Measurements from ENCODE around the gene TRAPPC5. TPM values are rescaled to one million over a fixed set of nuclear protein-coding genes. Genes with fewer than 3 reads are reported as not detected.

TRAPPC5 gene
- total RNA-seq, 1 donor from 2014 or later = 142 TPM

DNA sequence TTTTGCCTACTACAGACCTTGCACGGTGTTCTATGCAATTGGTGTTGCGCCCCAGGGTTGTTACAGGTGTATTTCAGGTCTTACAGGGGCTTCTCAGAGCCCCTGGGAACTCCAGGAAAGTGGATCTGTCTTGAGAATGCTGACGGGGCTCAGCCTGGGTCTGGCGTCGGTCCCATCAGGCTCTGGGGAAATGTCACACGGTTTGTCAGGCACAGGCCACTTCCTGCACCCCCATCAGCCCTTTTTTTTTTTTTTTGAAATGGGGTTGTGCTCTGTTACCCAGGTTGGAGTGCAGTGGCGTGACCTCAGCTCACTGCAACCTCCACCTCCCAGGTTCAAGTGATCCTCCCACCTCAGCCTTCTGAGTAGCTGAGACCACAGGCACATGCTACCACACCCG, 38.0 kb downstream of the TRAPPC5 start:
- H3K4me1 Mint-ChIP-seq (ENCODE audit: low read depth, unreplicated experiment) = peaks cover 20% of the 10 kb centered on the region
- no peak overlapping the region for H3K27ac Mint-ChIP-seq (ENCODE audit: unreplicated experiment)
- TF ChIP-seq CTCF (IDR thresholded peaks at IDR 0.05; ENCODE audit: partially characterized antibody, unreplicated experiment) = no peak
- H3K36me3 Mint-ChIP-seq (ENCODE audit: unreplicated experiment) = no peaks in the 10 kb centered on the region
- peaks cover 16% of the 10 kb centered on the region for H3K27me3 Mint-ChIP-seq (ENCODE audit: unreplicated experiment)
- peaks cover 22% of the 10 kb centered on the region for H3K9me3 Mint-ChIP-seq (ENCODE audit: unreplicated experiment)
- H3K4me3 Mint-ChIP-seq (ENCODE audit: unreplicated experiment) = no peak overlapping the region
- no peak for DNase-seq

- peak overlapping the region; percentile 26 for H3K4me3 Mint-ChIP-seq (ENCODE audit: unreplicated experiment)
- H3K4me1 Mint-ChIP-seq (ENCODE audit: low read depth, unreplicated experiment) = peaks cover 20% of the 10 kb centered on the region
- DNase-seq = no peak
- peak overlapping the region; percentile 59 for H3K27ac Mint-ChIP-seq (ENCODE audit: unreplicated experiment)
- H3K27me3 Mint-ChIP-seq (ENCODE audit: unreplicated experiment) = peaks cover 16% of the 10 kb centered on the region
- H3K9me3 Mint-ChIP-seq (ENCODE audit: unreplicated experiment) = peaks cover 24% of the 10 kb centered on the region
- no peaks in the 10 kb centered on the region for H3K36me3 Mint-ChIP-seq (ENCODE audit: unreplicated experiment)
- TF ChIP-seq CTCF (IDR thresholded peaks at IDR 0.05; ENCODE audit: partially characterized antibody, unreplicated experiment) = no peak
These were observed 39.7 kb downstream of the TRAPPC5 start for GRCh38 chr19:7720351-7720750.

DNA sequence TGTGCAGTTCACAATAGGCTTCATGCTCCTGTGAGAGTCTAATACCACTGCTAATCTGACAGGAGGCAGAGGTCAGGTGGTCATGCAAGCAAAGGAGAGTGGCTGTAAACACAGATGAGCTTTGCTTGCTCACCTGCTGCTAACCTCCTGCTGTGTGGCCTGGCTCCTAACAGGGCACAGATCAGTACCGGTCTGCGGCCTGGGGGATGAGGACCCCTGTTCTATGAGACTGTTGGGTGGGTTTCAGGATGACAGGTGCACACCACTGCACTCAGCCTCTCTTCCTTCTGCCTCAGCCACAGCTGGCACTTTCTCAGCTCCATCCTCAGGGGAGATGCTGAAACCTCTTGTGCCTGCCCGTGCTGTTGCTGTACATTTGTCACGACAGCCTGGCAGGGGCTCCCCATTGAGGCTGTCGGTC, 41.6 kb downstream of the TRAPPC5 start:
- Mint-ChIP-seq H3K4me3 (ENCODE audit: unreplicated experiment) (peak overlapping the region; percentile 76), H3K27me3 (ENCODE audit: unreplicated experiment) (peaks cover 18% of the 10 kb centered on the region), H3K4me1 (ENCODE audit: low read depth, unreplicated experiment) (peaks cover 20% of the 10 kb centered on the region), H3K27ac (ENCODE audit: unreplicated experiment) (peak overlapping the region; percentile 100), H3K9me3 (ENCODE audit: unreplicated experiment) (peaks cover 24% of the 10 kb centered on the region), H3K36me3 (ENCODE audit: unreplicated experiment) (peaks cover 4% of the 10 kb centered on the region)
- no peak for TF ChIP-seq CTCF (IDR thresholded peaks at IDR 0.05; ENCODE audit: partially characterized antibody, unreplicated experiment)
- peak; percentile 82 for DNase-seq

DNA sequence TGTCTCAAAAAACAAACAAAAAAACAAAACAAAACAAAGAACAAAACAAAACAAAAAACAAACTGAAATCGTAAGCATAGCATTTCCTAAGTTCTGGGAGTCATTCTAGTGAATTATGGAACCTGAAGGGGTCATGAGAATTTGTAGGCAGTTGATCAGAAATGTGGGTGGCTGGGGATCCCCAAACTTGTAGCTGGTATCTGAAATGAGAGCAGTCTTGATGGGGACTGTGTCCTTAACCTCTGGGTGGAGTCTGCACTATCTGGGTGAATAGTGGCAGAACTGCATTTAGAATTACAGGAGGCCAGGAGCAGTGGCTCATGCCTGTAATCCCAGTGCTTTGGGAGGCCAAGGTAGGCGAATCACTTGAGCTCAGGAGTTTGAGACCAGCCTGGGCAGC, 45.2 kb downstream of the TRAPPC5 start:
- Mint-ChIP-seq H3K36me3 (ENCODE audit: unreplicated experiment) (peaks cover 10% of the 10 kb centered on the region), H3K4me1 (ENCODE audit: low read depth, unreplicated experiment) (peaks cover 21% of the 10 kb centered on the region), H3K4me3 (ENCODE audit: unreplicated experiment) (no peak overlapping the region), H3K27me3 (ENCODE audit: unreplicated experiment) (peaks cover 15% of the 10 kb centered on the region), H3K27ac (ENCODE audit: unreplicated experiment) (no peak overlapping the region), H3K9me3 (ENCODE audit: unreplicated experiment) (peaks cover 19% of the 10 kb centered on the region)
- no peak for TF ChIP-seq CTCF (IDR thresholded peaks at IDR 0.05; ENCODE audit: partially characterized antibody, unreplicated experiment)
- no peak for DNase-seq

- Mint-ChIP-seq H3K27ac (ENCODE audit: unreplicated experiment) (peak overlapping the region; percentile 44), H3K4me3 (ENCODE audit: unreplicated experiment) (peak overlapping the region; percentile 76), H3K27me3 (ENCODE audit: unreplicated experiment) (peaks cover 7% of the 10 kb centered on the region), H3K4me1 (ENCODE audit: low read depth, unreplicated experiment) (peaks cover 7% of the 10 kb centered on the region), H3K9me3 (ENCODE audit: unreplicated experiment) (peaks cover 2% of the 10 kb centered on the region), H3K36me3 (ENCODE audit: unreplicated experiment) (peaks cover 10% of the 10 kb centered on the region)
- no peak for TF ChIP-seq CTCF (IDR thresholded peaks at IDR 0.05; ENCODE audit: partially characterized antibody, unreplicated experiment)
- peak; percentile 52 for DNase-seq
These were observed 48.6 kb downstream of the TRAPPC5 start for GRCh38 chr19:7729211-7729610.
